Pulmonary artery endothelial cell (primary cell): ENCODE results near the gene RHBDD1. TPM values are rescaled to one million over a fixed set of nuclear protein-coding genes. Genes with fewer than 3 reads are reported as not detected.
A peak's percentile ranks its signal among the peaks of the same experiment; 100 is the strongest.
"Not testable (repeated sequence)": the region's sequence is repeated elsewhere in the genome, so short reads cannot be mapped to it uniquely, and the experiment has no call there.

Experiments
- DNase-seq: peaks from one replicate; pipeline ENCODE4 v3.0.0-alpha.2; 2011; ENCODE audit warnings: low read depth, low spot score
- total RNA-seq: library from RNA; depleted of rRNA; stranded (reverse); fragments of >200 nt; gene quantifications from 2 replicates; pipeline ENCODE4 v1.2.3, GENCODE V29; 2014

The RHBDD1 gene
- total RNA-seq, 1 donor from 2014 or later: 16.2 TPM

- no peak for DNase-seq
Measured at GRCh38 chr2:226799976-226800940, 35.6 kb upstream of the RHBDD1 start.

GRCh38 chr2:226800941-226801784 lies 34.7 kb upstream of the RHBDD1 start:
- no peak for DNase-seq

GRCh38 chr2:226802573-226802972 lies 33.3 kb upstream of the RHBDD1 start:
- DNase-seq: peak; percentile 29

GRCh38 chr2:226803410-226803809 lies 32.4 kb upstream of the RHBDD1 start:
- no peak for DNase-seq

- DNase-seq: no peak
Measured at GRCh38 chr2:226813148-226813701, 22.6 kb upstream of the RHBDD1 start.

- DNase-seq: no peak
Measured at GRCh38 chr2:226818930-226819329, 16.9 kb upstream of the RHBDD1 start.

GRCh38 chr2:226825056-226825455 lies 10.8 kb upstream of the RHBDD1 start:
- no peak for DNase-seq

- no peak for DNase-seq
Measured at GRCh38 chr2:226828191-226828590, 7.7 kb upstream of the RHBDD1 start.

GRCh38 chr2:226829721-226830631 lies 5.9 kb upstream of the RHBDD1 start:
- DNase-seq: no peak

- DNase-seq: no peak
Measured at GRCh38 chr2:226831266-226831665, 4.6 kb upstream of the RHBDD1 start.

GRCh38 chr2:226832061-226832460 lies 3.8 kb upstream of the RHBDD1 start:
- no peak for DNase-seq

- DNase-seq: not testable (repeated sequence)
Measured at GRCh38 chr2:226834880-226835279, 974 bp upstream of the RHBDD1 start.

- DNase-seq: no peak
Measured at GRCh38 chr2:226835420-226835795, 446 bp upstream of the RHBDD1 start.

- DNase-seq: no peak
Measured at GRCh38 chr2:226836548-226836885, 663 bp downstream of the RHBDD1 start.

GRCh38 chr2:226837334-226837733 lies 1.5 kb downstream of the RHBDD1 start:
- DNase-seq: no peak

GRCh38 chr2:226837787-226838603 lies 2.1 kb downstream of the RHBDD1 start:
- DNase-seq: no peak

GRCh38 chr2:226838722-226839121 lies 2.9 kb downstream of the RHBDD1 start:
- no peak for DNase-seq

- no peak for DNase-seq
Measured at GRCh38 chr2:226839161-226839560, 3.3 kb downstream of the RHBDD1 start.

GRCh38 chr2:226839951-226840350 lies 4.1 kb downstream of the RHBDD1 start:
- DNase-seq: no peak

- DNase-seq: not testable (repeated sequence)
Measured at GRCh38 chr2:226843001-226843400, 7.1 kb downstream of the RHBDD1 start.
